ENCODE measurements around the gene CARTPT.

CARTPT gene

GRCh38 chr5:71752441-71753190, 33.5 kb downstream of the CARTPT start:
- Histone ChIP-seq H3K27me3 (ENCODE audit: control insufficient read depth, insufficient read depth, low read length, poor library complexity, severe bottlenecking) (no peaks in the 10 kb centered on the region), H3K4me3 (ENCODE audit: insufficient read depth, low read depth, low read length) (no peak overlapping the region), H3K27ac (ENCODE audit: insufficient read depth, low read depth, low read length, poor library complexity, severe bottlenecking) (no peak overlapping the region), H3K4me1 (ENCODE audit: control insufficient read depth, insufficient read depth, low read length) (no peaks in the 10 kb centered on the region), H3K36me3 (ENCODE audit: control insufficient read depth, insufficient read depth, low read length) (no peaks in the 10 kb centered on the region), H3K9me3 (ENCODE audit: control insufficient read depth, low read length) (no peaks in the 10 kb centered on the region)
- 94 to 96% methylated on average over 4 of the region's 4 CpGs for WGBS, 2 experiments

DNA sequence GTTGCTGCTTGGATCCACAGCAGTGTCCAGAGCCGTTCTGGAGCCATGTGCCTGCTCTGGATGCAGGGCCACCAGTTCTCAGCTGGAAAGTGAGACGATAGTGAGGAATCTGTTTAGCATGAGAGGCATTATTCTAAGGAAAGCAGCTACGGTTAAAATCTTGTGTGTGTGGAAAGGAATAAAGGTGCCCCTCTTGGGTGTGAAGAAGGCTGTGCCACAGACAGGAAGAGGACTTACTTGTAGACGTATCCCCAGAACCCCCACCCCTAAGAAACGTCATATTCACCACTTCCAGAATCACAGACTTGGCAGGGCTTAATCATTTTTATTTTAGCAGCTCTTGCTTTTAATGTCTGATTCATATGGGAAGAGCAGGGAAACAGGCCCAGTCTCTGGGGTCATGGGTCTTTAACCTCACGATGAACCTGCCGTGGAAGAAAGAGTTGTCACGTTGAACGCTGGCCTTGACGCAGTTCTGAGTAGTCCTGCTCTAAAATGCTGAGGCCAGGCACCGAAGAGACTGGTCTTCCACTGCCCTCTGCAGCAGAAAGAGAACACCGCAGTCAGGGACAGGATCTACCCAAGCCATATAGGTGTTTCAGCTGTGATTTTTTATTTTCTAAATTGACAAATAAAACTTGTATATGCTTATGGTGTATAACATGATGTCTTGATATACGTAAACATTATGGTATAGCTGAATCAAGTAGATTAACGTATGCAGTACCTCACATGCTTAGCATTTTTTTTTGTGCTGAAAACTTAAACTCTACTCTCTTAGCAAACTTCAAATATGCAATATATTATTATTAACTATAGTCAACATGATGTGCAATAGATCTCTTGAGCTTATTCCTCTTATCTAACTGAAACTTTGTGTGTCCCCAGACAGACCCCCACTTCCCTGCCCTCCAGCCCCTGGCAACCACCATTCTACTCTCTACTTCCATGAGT, 38.8 kb downstream of the CARTPT start:
- Histone ChIP-seq H3K27me3 (ENCODE audit: control insufficient read depth, insufficient read depth, low read length, poor library complexity, severe bottlenecking) (no peaks in the 10 kb centered on the region), H3K27ac (ENCODE audit: insufficient read depth, low read depth, low read length, poor library complexity, severe bottlenecking) (no peak overlapping the region), H3K36me3 (ENCODE audit: control insufficient read depth, insufficient read depth, low read length) (no peaks in the 10 kb centered on the region), H3K4me1 (ENCODE audit: control insufficient read depth, insufficient read depth, low read length) (no peaks in the 10 kb centered on the region), H3K4me3 (ENCODE audit: insufficient read depth, low read depth, low read length) (no peak overlapping the region), H3K9me3 (ENCODE audit: control insufficient read depth, low read length) (no peaks in the 10 kb centered on the region)
- 46 to 48% methylated on average over 12 to 13 of the region's 14 CpGs for WGBS, 2 experiments

GRCh38 chr5:71762826-71763225, 43.8 kb downstream of the CARTPT start:
- Histone ChIP-seq H3K27ac (ENCODE audit: insufficient read depth, low read depth, low read length, poor library complexity, severe bottlenecking) (no peak overlapping the region), H3K36me3 (ENCODE audit: control insufficient read depth, insufficient read depth, low read length) (no peaks in the 10 kb centered on the region), H3K4me3 (ENCODE audit: insufficient read depth, low read depth, low read length) (no peak overlapping the region), H3K9me3 (ENCODE audit: control insufficient read depth, low read length) (no peaks in the 10 kb centered on the region), H3K4me1 (ENCODE audit: control insufficient read depth, insufficient read depth, low read length) (no peaks in the 10 kb centered on the region), H3K27me3 (ENCODE audit: control insufficient read depth, insufficient read depth, low read length, poor library complexity, severe bottlenecking) (no peaks in the 10 kb centered on the region)
- WGBS, 2 experiments: 93 to 97% methylated on average over 5 of the region's 5 CpGs

- Histone ChIP-seq H3K9me3 (ENCODE audit: control insufficient read depth, low read length) (no peaks in the 10 kb centered on the region), H3K27me3 (ENCODE audit: control insufficient read depth, insufficient read depth, low read length, poor library complexity, severe bottlenecking) (no peaks in the 10 kb centered on the region), H3K4me3 (ENCODE audit: insufficient read depth, low read depth, low read length) (no peak overlapping the region), H3K36me3 (ENCODE audit: control insufficient read depth, insufficient read depth, low read length) (no peaks in the 10 kb centered on the region), H3K27ac (ENCODE audit: insufficient read depth, low read depth, low read length, poor library complexity, severe bottlenecking) (no peak overlapping the region), H3K4me1 (ENCODE audit: control insufficient read depth, insufficient read depth, low read length) (no peaks in the 10 kb centered on the region)
Observed at GRCh38 chr5:71767661-71768060, 48.6 kb downstream of the CARTPT start.

GRCh38 chr5:71769287-71769686, 50.2 kb downstream of the CARTPT start:
- H3K4me1 ChIP-seq (ENCODE audit: control insufficient read depth, insufficient read depth, low read length): no peaks in the 10 kb centered on the region
- H3K4me3 ChIP-seq (ENCODE audit: insufficient read depth, low read depth, low read length): no peak overlapping the region
- no peaks in the 10 kb centered on the region for H3K27me3 ChIP-seq (ENCODE audit: control insufficient read depth, insufficient read depth, low read length, poor library complexity, severe bottlenecking)
- H3K36me3 ChIP-seq (ENCODE audit: control insufficient read depth, insufficient read depth, low read length): no peaks in the 10 kb centered on the region
- H3K9me3 ChIP-seq (ENCODE audit: control insufficient read depth, low read length): no peaks in the 10 kb centered on the region
- H3K27ac ChIP-seq (ENCODE audit: insufficient read depth, low read depth, low read length, poor library complexity, severe bottlenecking): no peak overlapping the region

- no peaks in the 10 kb centered on the region for H3K4me1 ChIP-seq (ENCODE audit: control insufficient read depth, insufficient read depth, low read length)
- H3K36me3 ChIP-seq (ENCODE audit: control insufficient read depth, insufficient read depth, low read length): no peaks in the 10 kb centered on the region
- no peak overlapping the region for H3K27ac ChIP-seq (ENCODE audit: insufficient read depth, low read depth, low read length, poor library complexity, severe bottlenecking)
- no peak overlapping the region for H3K4me3 ChIP-seq (ENCODE audit: insufficient read depth, low read depth, low read length)
- H3K9me3 ChIP-seq (ENCODE audit: control insufficient read depth, low read length): no peaks in the 10 kb centered on the region
- H3K27me3 ChIP-seq (ENCODE audit: control insufficient read depth, insufficient read depth, low read length, poor library complexity, severe bottlenecking): no peaks in the 10 kb centered on the region
Observed at GRCh38 chr5:71770381-71770780, 51.3 kb downstream of the CARTPT start.

All from ectodermal cell (in vitro differentiated cells).